Fibroblast of mammary gland (primary cell): ENCODE data around the gene MASP1.

Experiments used
- DNase-seq: peaks from one replicate; pipeline ENCODE4 v3.0.0-alpha.2; 2010; ENCODE audit warnings: low read depth
- H3K4me3 ChIP-seq: 2 replicates; pipeline ENCODE4 v1.5.1; 2011; ENCODE audit warnings: low read depth, mild to moderate bottlenecking, low read length, moderate library complexity; ENCODE audit not compliant: control insufficient read depth
- CTCF ChIP-seq: conservative IDR thresholded peaks from 2 replicates; pipeline ENCODE4 v1.5.1; 2011; ENCODE audit warnings: low read depth, low read length, inconsistent platforms; ENCODE audit not compliant: control insufficient read depth, insufficient read depth

Gene MASP1

GRCh38 chr3:187261541-187261969 lies 30.0 kb downstream of the MASP1 start:
- DNase-seq = peak; percentile 94
- no peak for TF ChIP-seq CTCF
- H3K4me3 ChIP-seq = no peak overlapping the region

GRCh38 chr3:187259171-187259570 lies 32.4 kb downstream of the MASP1 start:
- peak; percentile 5 for TF ChIP-seq CTCF
- no peak overlapping the region for H3K4me3 ChIP-seq
- DNase-seq = no peak

GRCh38 chr3:187257992-187258692 lies 33.4 kb downstream of the MASP1 start:
- TF ChIP-seq CTCF = no peak
- DNase-seq = no peak
- no peak overlapping the region for H3K4me3 ChIP-seq

- no peak for TF ChIP-seq CTCF
- H3K4me3 ChIP-seq = no peak overlapping the region
- DNase-seq = no peak
These were observed 34.1 kb downstream of the MASP1 start for GRCh38 chr3:187257471-187257870.

GRCh38 chr3:187256051-187256616 lies 35.4 kb downstream of the MASP1 start:
- TF ChIP-seq CTCF = no peak
- DNase-seq = no peak
- no peak overlapping the region for H3K4me3 ChIP-seq

GRCh38 chr3:187255314-187255713 lies 36.2 kb downstream of the MASP1 start:
- DNase-seq = no peak
- no peak overlapping the region for H3K4me3 ChIP-seq
- TF ChIP-seq CTCF = no peak
